Pons (tissue), 1 donor: ENCODE measurements around the gene SERPINB13.

ENCODE experiments used
- DNase-seq: peaks from one replicate; pipeline ENCODE4 v3.0.0-alpha.2; 2016; ENCODE audit warnings: low spot score

Gene SERPINB13

DNA sequence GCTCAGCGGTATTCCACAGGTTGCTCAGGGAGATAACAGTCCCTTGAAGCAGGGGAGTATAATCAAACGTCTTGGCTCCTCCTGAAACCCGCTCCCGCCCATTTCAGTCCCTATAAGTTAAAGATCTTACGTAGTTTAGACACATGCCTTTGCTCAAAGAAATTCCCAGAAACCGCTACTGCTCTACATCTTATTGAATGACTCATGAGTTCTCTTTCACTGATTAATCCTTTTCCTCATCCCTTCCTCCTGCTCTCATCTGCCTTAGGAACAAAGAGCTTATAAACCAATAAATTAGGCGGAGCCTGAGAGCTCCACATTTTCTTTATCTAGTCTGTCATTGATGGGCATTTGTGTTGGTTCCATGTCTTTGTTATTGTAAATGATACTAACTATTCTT is 61.1 kb downstream of the SERPINB13 start:
- DNase-seq, result no peak
